ENCODE results near the gene ITGA2.

DNA sequence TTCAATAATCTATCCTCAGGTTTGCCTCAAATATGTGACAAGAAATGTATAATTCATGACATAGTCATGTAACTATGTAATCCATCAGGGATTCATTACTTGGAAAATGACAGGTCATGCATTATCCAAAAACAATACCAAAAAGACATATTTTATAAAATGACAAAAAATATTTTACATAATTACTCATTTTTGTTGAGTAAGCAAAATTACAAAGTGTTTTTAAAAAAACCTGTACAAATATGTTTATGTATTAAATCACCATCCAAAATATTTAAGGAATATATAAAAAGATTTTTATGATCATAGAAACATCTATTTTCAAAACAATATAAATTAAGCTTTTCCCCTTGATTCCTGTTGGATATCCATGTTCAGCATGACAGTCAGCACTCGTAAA is 36.7 kb upstream of the ITGA2 start:
- TF ChIP-seq JUN (IDR thresholded peaks at IDR 0.05; ENCODE audit: low read depth, low read length) (no peak), POLR2A (IDR thresholded peaks at IDR 0.05; ENCODE audit: control extremely low read depth in 1 of 2, low read depth in 2 of 2, low read length in 2 of 2) (no peak), POLR2AphosphoS5 (IDR thresholded peaks at IDR 0.05; ENCODE audit: low read depth, low read length) (no peak), TAF1 (IDR thresholded peaks at IDR 0.05; ENCODE audit: low read depth, low read length) (no peak), KDM1A (IDR thresholded peaks at IDR 0.05; ENCODE audit: borderline replicate concordance, low read length) (no peak), SP2 (IDR thresholded peaks at IDR 0.05; ENCODE audit: low read length) (no peak)

Data from H1 (cell line).